Measurements from ENCODE around the gene EDEM2.
A peak's percentile ranks its signal among the peaks of the same experiment; 100 is the strongest.
"Not testable (repeated sequence)": the region's sequence is repeated elsewhere in the genome, so short reads cannot be mapped to it uniquely, and the experiment has no call there.

Gene EDEM2

DNA sequence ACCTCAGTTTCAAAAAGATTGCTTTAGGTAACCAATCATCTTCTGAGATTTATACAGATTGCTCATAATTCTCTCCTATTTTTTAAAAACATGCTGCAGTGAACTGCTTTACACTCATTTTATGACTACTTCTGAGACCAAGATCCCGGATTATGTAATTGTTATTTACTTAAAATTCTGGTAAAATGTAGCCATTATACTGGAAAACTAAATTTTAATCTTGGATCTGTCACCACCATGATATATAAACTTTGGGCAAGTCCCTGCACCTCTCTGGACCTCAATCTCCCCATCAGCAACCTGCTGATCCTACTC is 24.3 kb upstream of the EDEM2 start:
- Histone ChIP-seq H3K9me3 (ENCODE audit: control insufficient read depth in 1 of 2, low read length in 2 of 2) (no peaks in the 10 kb centered on the region), H3K27ac (ENCODE audit: low read depth, low read length) (no peak overlapping the region), H3K9ac (ENCODE audit: low read depth in 1 of 2, low read length in 2 of 2) (peak overlapping the region in 1 of 2 donors; percentile 59), H3K27me3 (ENCODE audit: control insufficient read depth in 1 of 2, insufficient read depth in 2 of 2, low read length in 2 of 2) (no peaks in the 10 kb centered on the region), H3K36me3 (ENCODE audit: control insufficient read depth in 1 of 2, insufficient read depth in 2 of 2, low read length in 2 of 2) (peaks cover 0 to 3% of the 10 kb centered on the region in 2 donors), H3K4me3 (ENCODE audit: low read depth in 1 of 2, low read length in 2 of 2) (peak overlapping the region; percentile 73 to 77), H3K4me1 (ENCODE audit: control insufficient read depth in 1 of 2, insufficient read depth in 2 of 2, low read length in 2 of 2) (peaks cover 5 to 15% of the 10 kb centered on the region in 2 donors)

DNA sequence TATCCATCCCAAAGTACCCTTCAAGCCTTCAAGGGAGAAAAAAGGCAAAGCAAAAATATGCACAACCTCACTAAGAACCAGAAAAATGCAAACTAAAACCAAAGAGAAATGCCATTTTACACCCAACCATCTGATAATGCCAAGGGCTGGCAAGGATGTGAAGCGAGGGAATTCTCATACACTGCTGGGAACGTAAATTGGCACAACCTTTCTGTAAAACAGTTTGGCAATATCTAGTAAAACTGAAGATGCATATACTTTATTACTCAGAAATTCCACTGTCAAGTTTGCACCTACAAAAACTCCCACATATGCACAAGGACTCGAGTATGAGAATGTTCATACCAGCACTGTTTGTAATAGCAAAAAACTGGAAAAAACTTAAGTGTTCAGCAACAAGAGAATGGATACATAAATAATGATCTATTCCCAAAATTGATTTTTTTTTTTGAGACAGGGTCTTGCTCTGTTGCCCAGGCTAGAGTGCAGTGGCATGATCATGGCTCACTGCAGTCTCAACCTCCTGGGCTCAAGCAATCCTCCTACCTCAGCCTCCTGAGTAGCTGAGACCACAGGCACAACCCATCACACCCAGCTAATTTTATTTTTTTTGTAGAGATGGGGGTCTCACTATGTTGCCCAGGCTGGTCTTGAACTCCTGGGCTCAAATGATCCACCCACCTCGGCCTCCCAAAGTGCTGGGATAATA is 21.7 kb upstream of the EDEM2 start:
- H3K27ac ChIP-seq (ENCODE audit: low read depth, low read length); H3K9me3 ChIP-seq (ENCODE audit: control insufficient read depth in 1 of 2, low read length in 2 of 2); H3K9ac ChIP-seq (ENCODE audit: low read depth in 1 of 2, low read length in 2 of 2); H3K36me3 ChIP-seq (ENCODE audit: control insufficient read depth in 1 of 2, insufficient read depth in 2 of 2, low read length in 2 of 2); H3K4me3 ChIP-seq (ENCODE audit: low read depth in 1 of 2, low read length in 2 of 2); H3K27me3 ChIP-seq (ENCODE audit: control insufficient read depth in 1 of 2, insufficient read depth in 2 of 2, low read length in 2 of 2): not testable (repeated sequence)
- peaks cover 5 to 10% of the 10 kb centered on the region in 2 donors for H3K4me1 ChIP-seq (ENCODE audit: control insufficient read depth in 1 of 2, insufficient read depth in 2 of 2, low read length in 2 of 2)

DNA sequence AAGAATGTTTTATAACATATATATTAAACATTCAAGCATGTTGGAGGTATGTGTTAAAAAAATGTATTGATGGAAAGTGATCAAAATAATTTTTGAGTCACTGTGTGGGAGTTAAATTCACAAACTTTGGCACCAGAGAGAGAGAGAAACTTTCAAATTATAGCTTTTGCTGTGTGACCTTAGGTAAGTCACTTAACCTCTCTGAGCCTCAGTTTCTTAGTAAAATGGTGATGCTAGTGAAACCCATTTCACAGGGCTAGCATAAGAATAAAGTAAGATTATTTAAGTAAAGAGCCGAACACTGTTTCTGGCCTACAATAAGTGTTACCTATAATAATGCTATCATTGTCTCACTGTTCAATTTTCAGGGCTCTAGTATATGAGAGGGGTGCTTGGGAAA is 20.7 kb upstream of the EDEM2 start:
- no peak overlapping the region for H3K9ac ChIP-seq (ENCODE audit: low read depth in 1 of 2, low read length in 2 of 2)
- no peak overlapping the region for H3K27ac ChIP-seq (ENCODE audit: low read depth, low read length)
- no peaks in the 10 kb centered on the region for H3K36me3 ChIP-seq (ENCODE audit: control insufficient read depth in 1 of 2, insufficient read depth in 2 of 2, low read length in 2 of 2)
- H3K9me3 ChIP-seq (ENCODE audit: control insufficient read depth in 1 of 2, low read length in 2 of 2), result no peaks in the 10 kb centered on the region
- no peaks in the 10 kb centered on the region for H3K27me3 ChIP-seq (ENCODE audit: control insufficient read depth in 1 of 2, insufficient read depth in 2 of 2, low read length in 2 of 2)
- no peak overlapping the region for H3K4me3 ChIP-seq (ENCODE audit: low read depth in 1 of 2, low read length in 2 of 2)
- H3K4me1 ChIP-seq (ENCODE audit: control insufficient read depth in 1 of 2, insufficient read depth in 2 of 2, low read length in 2 of 2), result peaks cover 3 to 7% of the 10 kb centered on the region in 2 donors

DNA sequence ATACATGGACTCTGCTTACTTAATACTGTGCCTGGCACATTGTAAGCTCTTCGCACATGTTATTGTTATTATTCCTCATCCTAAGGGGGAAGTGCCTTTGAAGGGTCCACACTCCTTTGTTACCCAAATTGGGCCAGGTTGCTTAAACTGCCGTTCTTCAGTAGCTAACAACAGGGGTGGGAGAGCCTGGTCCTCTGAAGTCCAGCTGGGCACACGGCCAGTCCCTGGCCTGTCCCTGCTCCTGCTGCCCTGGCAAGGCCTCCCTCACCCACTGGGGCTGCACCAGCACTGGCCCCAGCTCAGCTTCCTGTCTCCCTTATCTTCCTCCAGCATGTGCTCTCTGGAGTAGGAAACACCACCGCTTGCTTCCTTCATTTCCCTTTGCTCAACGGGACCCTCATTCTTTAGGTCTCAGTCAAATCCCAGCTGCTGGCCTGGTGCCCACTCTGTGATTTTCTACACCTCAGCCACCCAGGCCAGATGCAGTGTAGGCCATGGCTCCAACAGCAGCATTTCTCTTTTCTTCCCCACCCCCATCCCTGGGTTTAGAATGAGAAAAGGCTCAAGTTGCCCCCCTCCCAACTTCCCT is 19.2 kb upstream of the EDEM2 start:
- H3K9ac ChIP-seq (ENCODE audit: low read depth in 1 of 2, low read length in 2 of 2), result no peak overlapping the region
- no peak overlapping the region for H3K27ac ChIP-seq (ENCODE audit: low read depth, low read length)
- H3K4me1 ChIP-seq (ENCODE audit: control insufficient read depth in 1 of 2, insufficient read depth in 2 of 2, low read length in 2 of 2), result no peaks in the 10 kb centered on the region
- no peaks in the 10 kb centered on the region for H3K36me3 ChIP-seq (ENCODE audit: control insufficient read depth in 1 of 2, insufficient read depth in 2 of 2, low read length in 2 of 2)
- H3K27me3 ChIP-seq (ENCODE audit: control insufficient read depth in 1 of 2, insufficient read depth in 2 of 2, low read length in 2 of 2), result no peaks in the 10 kb centered on the region
- H3K4me3 ChIP-seq (ENCODE audit: low read depth in 1 of 2, low read length in 2 of 2), result no peak overlapping the region
- H3K9me3 ChIP-seq (ENCODE audit: control insufficient read depth in 1 of 2, low read length in 2 of 2), result no peaks in the 10 kb centered on the region

DNA sequence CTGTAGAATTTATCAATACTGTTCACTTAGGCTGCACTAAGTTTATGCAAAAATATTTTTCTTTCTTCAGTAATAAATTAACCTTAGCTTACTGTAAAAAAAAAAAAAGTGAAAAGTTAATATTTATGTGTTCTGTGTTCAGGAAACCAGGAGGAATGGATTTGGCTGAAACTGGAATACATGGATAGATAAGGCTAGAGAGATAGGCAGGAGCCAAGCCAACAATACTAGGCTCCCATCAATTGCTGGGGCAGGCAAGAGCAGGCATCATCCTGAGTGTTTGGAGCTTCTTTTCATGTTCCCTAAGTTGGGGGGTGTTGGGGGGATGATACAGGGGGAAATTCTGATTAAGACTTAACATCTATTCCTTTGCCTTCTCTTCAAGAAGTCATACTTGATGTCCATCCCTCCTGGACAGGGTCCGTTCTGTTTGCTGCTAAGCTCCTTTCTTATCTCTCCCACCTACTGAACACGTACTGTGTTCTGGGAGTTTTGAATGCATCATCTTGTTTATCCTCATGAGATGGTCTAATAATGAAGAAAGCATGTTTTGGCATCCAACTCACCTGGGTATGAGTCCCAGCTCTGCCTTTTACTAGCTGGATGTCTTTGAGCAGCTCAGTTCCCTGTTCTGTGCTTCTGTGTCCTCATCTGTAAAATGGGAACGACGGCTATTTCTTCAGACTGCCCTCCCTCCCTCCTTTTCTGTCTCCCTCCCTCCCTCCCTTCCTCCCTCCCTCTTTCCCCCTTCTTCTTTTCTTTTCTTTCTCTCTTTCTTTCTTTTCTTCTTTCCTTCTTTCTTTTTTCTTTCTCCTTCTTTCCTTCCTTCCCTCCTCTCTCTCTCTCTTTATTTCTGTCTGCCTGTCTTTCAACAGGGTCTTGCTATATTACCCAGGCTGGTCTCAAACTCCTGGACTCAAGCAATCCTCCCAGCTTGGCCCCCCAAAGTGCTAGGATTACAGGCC is 18.4 kb upstream of the EDEM2 start:
- H3K36me3 ChIP-seq (ENCODE audit: control insufficient read depth in 1 of 2, insufficient read depth in 2 of 2, low read length in 2 of 2), result no peaks in the 10 kb centered on the region

DNA sequence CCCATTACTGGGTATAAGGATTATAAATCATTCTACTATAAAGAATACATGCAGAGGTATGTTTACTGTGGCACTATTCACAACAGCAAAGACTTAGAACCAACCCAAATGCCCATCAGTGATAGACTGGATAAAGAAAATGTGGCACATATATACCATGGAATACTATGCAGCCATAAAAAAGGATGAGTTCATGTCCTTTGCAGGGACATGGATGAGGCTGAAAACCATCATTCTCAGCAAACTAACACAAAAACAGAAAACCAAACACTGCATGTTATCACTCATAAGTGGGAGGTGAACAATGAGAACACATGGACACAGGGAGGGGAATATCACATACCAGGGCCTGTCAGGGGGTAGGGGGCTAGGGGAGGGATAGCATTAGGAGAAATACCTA is 17.4 kb upstream of the EDEM2 start:
- not testable (repeated sequence) for H3K27me3 ChIP-seq (ENCODE audit: control insufficient read depth in 1 of 2, insufficient read depth in 2 of 2, low read length in 2 of 2); H3K36me3 ChIP-seq (ENCODE audit: control insufficient read depth in 1 of 2, insufficient read depth in 2 of 2, low read length in 2 of 2); H3K4me3 ChIP-seq (ENCODE audit: low read depth in 1 of 2, low read length in 2 of 2); H3K9ac ChIP-seq (ENCODE audit: low read depth in 1 of 2, low read length in 2 of 2); H3K4me1 ChIP-seq (ENCODE audit: control insufficient read depth in 1 of 2, insufficient read depth in 2 of 2, low read length in 2 of 2); H3K9me3 ChIP-seq (ENCODE audit: control insufficient read depth in 1 of 2, low read length in 2 of 2); H3K27ac ChIP-seq (ENCODE audit: low read depth, low read length)

More for the DNA sequence above, 18.4 kb upstream of the EDEM2 start:
- Histone ChIP-seq H3K4me1 (ENCODE audit: control insufficient read depth in 1 of 2, insufficient read depth in 2 of 2, low read length in 2 of 2) (no peaks in the 10 kb centered on the region), H3K27me3 (ENCODE audit: control insufficient read depth in 1 of 2, insufficient read depth in 2 of 2, low read length in 2 of 2) (no peaks in the 10 kb centered on the region), H3K9me3 (ENCODE audit: control insufficient read depth in 1 of 2, low read length in 2 of 2) (no peaks in the 10 kb centered on the region), H3K27ac (ENCODE audit: low read depth, low read length) (no peak overlapping the region), H3K9ac (ENCODE audit: low read depth in 1 of 2, low read length in 2 of 2) (no peak overlapping the region), H3K4me3 (ENCODE audit: low read depth in 1 of 2, low read length in 2 of 2) (no peak overlapping the region)

DNA sequence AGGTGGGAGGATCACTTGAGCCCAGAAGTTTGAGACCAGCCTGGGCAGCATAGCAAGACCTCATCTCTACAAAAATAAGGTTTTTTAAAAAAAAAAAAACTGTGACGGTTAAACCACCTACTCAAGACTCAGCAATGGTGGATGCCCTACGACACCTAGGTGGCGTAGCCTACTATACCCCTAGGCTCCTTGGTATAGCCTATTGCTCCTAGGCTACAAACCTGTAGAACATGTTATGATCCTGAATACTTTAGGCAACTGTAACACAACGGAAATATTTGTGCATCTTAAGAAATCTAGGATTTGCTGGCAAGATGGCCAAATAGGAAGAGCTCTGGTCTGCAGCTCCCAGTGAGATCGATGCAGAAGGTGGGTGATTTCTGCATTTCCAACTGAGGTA is 13.2 kb upstream of the EDEM2 start:
- not testable (repeated sequence) for H3K36me3 ChIP-seq (ENCODE audit: control insufficient read depth in 1 of 2, insufficient read depth in 2 of 2, low read length in 2 of 2); H3K27ac ChIP-seq (ENCODE audit: low read depth, low read length); H3K4me1 ChIP-seq (ENCODE audit: control insufficient read depth in 1 of 2, insufficient read depth in 2 of 2, low read length in 2 of 2); H3K9ac ChIP-seq (ENCODE audit: low read depth in 1 of 2, low read length in 2 of 2); H3K27me3 ChIP-seq (ENCODE audit: control insufficient read depth in 1 of 2, insufficient read depth in 2 of 2, low read length in 2 of 2); H3K4me3 ChIP-seq (ENCODE audit: low read depth in 1 of 2, low read length in 2 of 2); H3K9me3 ChIP-seq (ENCODE audit: control insufficient read depth in 1 of 2, low read length in 2 of 2)

DNA sequence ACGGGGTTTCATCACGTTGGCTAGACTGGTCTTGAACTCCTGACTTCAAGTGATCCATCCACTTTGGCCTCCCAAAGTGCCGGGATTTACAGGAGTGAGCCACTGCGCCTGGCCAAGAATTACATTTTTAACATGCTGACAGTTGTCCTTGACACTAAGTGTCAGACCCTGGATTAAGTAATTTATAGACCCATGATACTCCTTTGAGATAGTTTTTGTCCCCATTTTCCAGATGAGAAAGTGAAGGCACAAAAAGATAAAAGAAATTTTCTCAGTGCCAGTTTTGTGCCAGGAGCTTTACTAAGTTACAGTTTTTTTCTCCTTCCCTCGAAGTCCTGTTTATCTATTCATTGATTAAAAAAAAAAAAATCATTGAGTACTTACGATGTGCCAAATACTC is 9.8 kb upstream of the EDEM2 start:
- no peak overlapping the region for H3K4me3 ChIP-seq (ENCODE audit: low read depth in 1 of 2, low read length in 2 of 2)
- H3K4me1 ChIP-seq (ENCODE audit: control insufficient read depth in 1 of 2, insufficient read depth in 2 of 2, low read length in 2 of 2), result no peaks in the 10 kb centered on the region
- H3K9me3 ChIP-seq (ENCODE audit: control insufficient read depth in 1 of 2, low read length in 2 of 2), result no peaks in the 10 kb centered on the region
- no peaks in the 10 kb centered on the region for H3K27me3 ChIP-seq (ENCODE audit: control insufficient read depth in 1 of 2, insufficient read depth in 2 of 2, low read length in 2 of 2)
- no peaks in the 10 kb centered on the region for H3K36me3 ChIP-seq (ENCODE audit: control insufficient read depth in 1 of 2, insufficient read depth in 2 of 2, low read length in 2 of 2)
- H3K27ac ChIP-seq (ENCODE audit: low read depth, low read length), result no peak overlapping the region
- no peak overlapping the region for H3K9ac ChIP-seq (ENCODE audit: low read depth in 1 of 2, low read length in 2 of 2)

DNA sequence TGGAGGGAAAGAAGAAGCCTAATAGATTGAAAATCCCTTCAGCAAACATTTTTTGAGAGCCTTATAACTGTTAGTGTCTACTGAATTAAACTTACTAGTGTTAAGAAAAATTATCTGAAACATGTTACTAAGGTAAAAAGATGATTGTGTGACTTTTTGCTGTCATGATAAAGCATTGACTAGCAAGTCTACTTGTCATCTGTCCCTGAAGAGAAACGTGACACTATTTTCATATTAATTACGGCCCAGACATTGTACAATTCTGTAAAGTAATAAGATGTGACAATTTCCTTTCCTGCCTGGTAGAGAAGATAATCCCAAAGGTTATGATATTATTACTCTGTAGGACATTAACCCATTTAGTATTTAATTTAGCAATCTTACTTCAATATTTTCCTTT is 8.8 kb upstream of the EDEM2 start:
- no peaks in the 10 kb centered on the region for H3K4me1 ChIP-seq (ENCODE audit: control insufficient read depth in 1 of 2, insufficient read depth in 2 of 2, low read length in 2 of 2)
- H3K27ac ChIP-seq (ENCODE audit: low read depth, low read length), result no peak overlapping the region
- no peak overlapping the region for H3K4me3 ChIP-seq (ENCODE audit: low read depth in 1 of 2, low read length in 2 of 2)
- no peak overlapping the region for H3K9ac ChIP-seq (ENCODE audit: low read depth in 1 of 2, low read length in 2 of 2)
- H3K36me3 ChIP-seq (ENCODE audit: control insufficient read depth in 1 of 2, insufficient read depth in 2 of 2, low read length in 2 of 2), result no peaks in the 10 kb centered on the region
- no peaks in the 10 kb centered on the region for H3K9me3 ChIP-seq (ENCODE audit: control insufficient read depth in 1 of 2, low read length in 2 of 2)
- no peaks in the 10 kb centered on the region for H3K27me3 ChIP-seq (ENCODE audit: control insufficient read depth in 1 of 2, insufficient read depth in 2 of 2, low read length in 2 of 2)

DNA sequence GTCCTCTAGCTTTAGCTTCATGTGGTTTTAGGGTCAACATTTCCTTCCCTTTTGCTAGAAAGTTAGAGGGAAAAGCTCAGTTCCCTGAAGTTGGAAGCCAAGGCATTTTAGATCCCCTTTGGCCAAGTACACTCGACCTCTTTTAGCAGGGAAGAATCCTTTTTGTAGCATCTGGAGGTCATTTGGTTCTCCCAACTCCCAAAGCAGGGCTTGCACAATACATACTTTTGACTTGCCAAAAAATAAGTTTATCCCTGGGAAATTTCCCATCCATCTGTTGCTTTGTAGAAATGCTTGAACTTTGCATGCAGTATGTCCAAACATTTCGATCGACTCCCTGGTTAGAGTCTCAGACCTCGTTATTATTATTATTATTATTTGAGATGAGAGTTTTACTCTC is 4.6 kb upstream of the EDEM2 start:
- peaks cover 5 to 8% of the 10 kb centered on the region in 2 donors for H3K4me1 ChIP-seq (ENCODE audit: control insufficient read depth in 1 of 2, insufficient read depth in 2 of 2, low read length in 2 of 2)
- H3K4me3 ChIP-seq (ENCODE audit: low read depth in 1 of 2, low read length in 2 of 2), result no peak overlapping the region
- no peak overlapping the region for H3K27ac ChIP-seq (ENCODE audit: low read depth, low read length)
- H3K36me3 ChIP-seq (ENCODE audit: control insufficient read depth in 1 of 2, insufficient read depth in 2 of 2, low read length in 2 of 2), result no peaks in the 10 kb centered on the region
- no peaks in the 10 kb centered on the region for H3K27me3 ChIP-seq (ENCODE audit: control insufficient read depth in 1 of 2, insufficient read depth in 2 of 2, low read length in 2 of 2)
- H3K9me3 ChIP-seq (ENCODE audit: control insufficient read depth in 1 of 2, low read length in 2 of 2), result no peaks in the 10 kb centered on the region
- no peak overlapping the region for H3K9ac ChIP-seq (ENCODE audit: low read depth in 1 of 2, low read length in 2 of 2)

Data from duodenal mucosa (tissue), 2 donors.